Measurements from ENCODE around the gene SPO11.

DNA sequence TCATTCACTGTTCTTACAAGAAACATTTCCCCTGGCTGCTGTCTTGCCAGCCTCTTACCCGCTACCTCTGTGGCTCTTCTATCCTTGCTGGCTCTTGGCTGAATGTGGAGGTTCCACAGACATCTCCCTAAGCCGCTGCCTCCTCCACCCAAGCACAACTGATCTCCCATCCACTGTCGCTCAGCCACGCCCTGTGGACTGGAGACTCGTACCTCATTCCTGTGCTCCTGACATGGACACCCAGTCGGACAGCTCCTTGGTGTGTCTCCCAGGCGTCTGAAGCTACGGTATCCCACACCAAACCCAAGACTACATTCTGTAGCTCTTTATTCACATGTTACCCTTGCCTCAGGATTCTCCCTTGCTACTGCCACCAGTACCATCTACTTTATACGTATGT, 40.7 kb downstream of the SPO11 start:
- TF ChIP-seq CTCF (IDR thresholded peaks at IDR 0.05): no peak
- no peak for TF ChIP-seq POLR2A (IDR thresholded peaks at IDR 0.05)

Data from tibial nerve (tissue), 3 donors.